ENCODE results near the gene FOXB2.
"Not testable (repeated sequence)": the region's sequence is repeated elsewhere in the genome, so short reads cannot be mapped to it uniquely, and the experiment has no call there.

Gene FOXB2

GRCh38 chr9:77016526-77017504 lies 2.6 kb upstream of the FOXB2 start:
- no peak for DNase-seq

DNA sequence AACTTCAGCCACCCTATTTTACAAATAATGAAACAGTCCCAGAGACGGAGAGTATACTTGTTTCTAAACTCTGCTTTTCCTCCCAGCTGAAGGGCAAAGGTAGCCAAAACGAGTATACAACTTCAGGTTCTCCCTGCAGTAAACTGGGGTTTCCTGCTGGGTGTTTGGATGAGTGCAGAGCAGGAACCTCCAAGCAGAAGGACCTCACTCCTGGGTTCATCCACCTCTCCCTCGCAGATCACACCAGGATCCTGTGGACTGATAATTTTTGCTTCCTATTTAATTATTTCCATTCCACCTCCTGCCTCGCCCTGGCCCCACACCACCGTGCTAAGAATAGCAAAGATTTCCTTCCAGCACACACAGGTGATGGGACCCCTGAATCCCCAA lies 2.0 kb upstream of the FOXB2 start:
- DNase-seq: no peak

- no peak for DNase-seq
These were observed 1.1 kb upstream of the FOXB2 start for GRCh38 chr9:77018058-77018968.

- DNase-seq: no peak
These were observed 553 bp upstream of the FOXB2 start for GRCh38 chr9:77018969-77019235.

DNA sequence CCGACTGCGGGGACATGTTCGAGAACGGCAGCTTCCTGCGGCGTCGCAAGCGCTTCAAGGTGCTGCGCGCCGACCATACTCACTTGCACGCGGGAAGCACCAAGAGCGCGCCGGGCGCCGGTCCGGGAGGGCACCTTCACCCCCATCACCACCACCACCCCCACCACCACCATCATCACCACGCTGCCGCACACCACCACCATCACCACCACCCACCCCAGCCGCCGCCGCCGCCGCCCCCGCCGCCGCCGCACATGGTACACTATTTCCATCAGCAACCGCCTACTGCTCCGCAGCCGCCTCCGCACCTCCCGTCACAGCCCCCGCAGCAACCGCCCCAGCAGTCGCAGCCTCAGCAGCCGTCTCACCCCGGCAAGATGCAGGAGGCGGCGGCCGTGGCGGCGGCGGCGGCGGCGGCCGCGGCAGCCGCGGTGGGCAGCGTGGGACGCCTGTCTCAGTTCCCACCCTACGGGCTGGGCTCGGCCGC lies 514 bp downstream of the FOXB2 start:
- no peak for DNase-seq

DNA sequence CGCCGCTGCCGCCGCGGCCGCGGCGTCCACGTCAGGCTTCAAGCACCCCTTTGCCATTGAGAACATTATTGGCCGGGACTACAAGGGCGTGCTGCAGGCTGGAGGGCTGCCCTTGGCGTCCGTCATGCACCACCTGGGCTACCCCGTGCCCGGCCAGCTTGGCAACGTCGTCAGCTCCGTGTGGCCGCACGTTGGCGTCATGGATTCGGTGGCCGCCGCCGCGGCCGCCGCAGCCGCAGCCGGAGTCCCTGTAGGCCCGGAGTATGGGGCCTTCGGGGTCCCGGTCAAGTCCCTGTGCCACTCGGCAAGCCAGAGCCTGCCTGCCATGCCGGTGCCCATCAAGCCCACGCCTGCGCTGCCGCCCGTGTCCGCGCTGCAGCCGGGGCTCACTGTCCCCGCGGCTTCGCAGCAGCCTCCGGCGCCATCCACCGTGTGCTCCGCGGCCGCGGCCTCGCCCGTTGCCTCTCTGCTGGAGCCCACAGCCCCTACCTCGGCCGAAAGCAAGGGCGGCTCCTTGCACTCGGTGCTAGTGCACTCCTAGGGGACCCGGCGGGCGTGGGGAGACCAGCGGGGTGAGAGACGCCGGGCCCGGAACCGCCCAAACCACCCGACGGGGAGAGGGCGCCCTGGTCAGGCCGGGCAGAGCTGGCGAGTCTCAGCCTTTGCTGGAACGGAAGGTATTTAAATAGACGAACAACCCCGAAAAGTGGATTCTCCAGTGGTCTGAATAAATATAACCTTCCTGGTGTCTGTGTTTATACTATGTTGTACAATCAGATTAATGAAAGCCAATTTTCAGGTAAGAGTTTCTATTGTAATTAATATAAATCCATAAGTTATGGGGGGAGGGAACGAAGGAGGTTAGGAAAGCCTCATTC lies 1.2 kb downstream of the FOXB2 start:
- DNase-seq: no peak

DNA sequence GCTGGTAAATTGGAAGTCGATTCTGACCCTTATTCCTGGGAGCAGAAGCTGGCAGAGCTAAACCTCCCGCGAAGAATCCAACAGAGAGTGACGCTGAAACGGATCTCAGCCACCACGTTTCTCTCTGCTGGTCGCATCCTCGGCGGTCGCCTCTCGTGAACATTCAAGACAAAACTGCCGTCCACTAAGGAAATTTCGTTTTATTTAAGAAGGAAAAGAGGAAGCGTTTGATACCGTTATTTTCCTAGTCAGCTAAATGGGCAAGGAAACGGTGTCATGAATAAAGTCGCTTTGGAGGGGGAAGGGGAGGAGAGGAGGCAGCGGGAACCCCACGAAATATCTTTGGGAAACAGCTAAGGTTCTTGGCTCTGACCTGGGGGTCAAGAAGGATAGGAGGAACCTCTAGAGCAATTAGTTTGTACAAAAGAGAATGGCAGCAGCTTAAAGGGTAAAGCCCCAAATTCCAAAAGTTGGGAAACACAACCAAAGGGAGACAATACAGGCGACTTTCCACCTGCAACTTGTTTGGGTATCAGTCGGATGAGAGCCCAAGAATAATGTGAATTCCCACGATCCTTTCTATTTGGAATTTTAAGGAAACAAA lies 1.9 kb downstream of the FOXB2 start:
- no peak for DNase-seq

DNA sequence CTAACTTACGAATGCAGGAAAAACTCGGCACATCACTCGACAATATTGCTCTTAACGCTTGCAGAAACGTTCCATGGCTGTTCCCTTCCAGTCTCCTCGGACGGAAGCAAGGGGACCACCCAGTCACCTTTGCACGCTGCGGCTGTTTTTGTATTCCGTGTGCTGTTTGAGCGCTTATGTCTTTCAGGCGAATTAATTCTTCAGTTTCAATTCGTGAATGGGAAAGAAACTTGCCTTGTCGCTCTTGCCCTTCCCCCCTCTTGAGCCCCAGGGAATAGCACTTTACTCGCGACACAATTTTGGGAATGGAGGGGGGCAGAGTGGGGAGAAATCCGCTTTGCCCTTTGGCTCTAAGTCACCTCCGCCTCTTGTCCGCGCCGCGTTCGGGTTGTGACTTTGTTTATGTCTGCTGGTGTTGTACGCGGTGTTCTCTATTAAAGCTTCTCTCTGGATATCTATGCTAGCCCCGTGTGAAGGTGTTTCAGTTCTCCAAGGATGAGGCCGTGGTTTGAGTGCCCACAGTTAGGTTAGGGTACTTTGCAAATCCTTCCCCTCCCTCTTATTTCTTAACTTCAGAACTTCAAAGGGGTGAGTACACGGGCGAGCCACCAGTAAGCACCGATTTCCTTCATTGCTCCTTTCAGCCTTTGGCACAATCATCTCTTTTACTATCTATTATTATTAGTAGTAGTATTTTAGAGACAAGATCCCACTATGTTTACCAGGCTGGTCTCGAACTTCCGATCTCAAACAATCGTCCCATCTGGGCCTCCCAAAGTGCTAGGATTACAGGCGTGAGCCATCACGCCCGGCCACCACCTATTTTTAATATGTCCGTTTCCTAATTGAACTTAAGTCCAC lies 2.7 kb downstream of the FOXB2 start:
- DNase-seq: no peak

GRCh38 chr9:77022783-77023440 lies 3.5 kb downstream of the FOXB2 start:
- no peak for DNase-seq

- DNase-seq: no peak
These were observed 4.3 kb downstream of the FOXB2 start for GRCh38 chr9:77023726-77024125.

DNA sequence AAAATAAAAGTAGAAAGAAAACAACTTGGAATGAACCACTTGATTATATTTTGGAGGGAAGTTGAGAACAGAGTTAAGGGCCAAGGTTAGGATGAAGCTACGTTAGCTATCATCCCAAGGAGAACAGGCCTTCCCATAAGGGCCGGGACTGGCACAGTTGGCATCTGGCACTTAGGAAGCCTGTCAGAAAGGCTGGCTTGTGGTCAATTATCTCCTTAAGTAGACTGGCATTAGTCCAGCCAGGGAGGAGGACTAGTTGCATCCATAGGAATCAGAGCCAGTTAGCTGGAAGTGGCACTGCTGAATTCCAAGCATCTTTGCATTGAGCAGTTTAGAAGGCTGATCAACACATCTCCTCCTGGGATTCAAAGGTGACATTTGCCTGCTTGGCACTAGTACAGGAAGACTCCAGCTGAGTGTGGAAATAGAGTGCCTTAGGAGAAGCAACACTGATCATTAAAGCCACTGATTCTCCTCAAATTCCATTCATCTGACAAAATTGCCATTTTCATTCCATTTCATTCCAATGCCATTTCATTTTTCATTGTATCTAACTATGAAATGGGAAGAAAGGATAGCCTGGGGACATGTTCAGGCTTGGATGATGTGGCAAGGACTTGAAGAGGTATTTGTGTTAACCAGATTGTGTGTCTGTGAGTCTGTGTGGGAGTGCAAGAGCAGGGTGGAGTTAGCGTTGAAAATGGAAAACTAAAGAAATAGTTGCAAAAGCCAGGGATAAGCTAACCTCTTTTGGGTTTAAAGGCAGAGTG lies 5.5 kb downstream of the FOXB2 start:
- no peak for DNase-seq

DNA sequence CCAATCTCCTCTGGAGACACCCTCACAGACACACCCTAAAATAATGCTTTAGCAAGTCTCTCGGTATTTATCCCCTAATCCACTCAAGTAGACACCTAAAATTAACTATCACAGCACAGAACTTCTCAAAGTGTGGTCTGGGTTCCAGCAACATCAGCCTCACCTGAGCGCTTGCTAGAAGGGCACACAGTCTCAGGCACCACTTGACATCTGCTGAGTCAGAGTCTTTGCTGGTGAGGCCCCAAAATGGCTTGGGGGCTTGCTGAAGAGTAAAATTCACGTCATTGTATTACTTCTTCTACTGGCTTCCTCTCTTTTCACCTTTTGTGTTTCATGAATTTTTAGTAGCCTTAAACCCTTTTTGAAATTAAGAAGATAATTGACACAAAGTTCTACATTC lies 9.0 kb downstream of the FOXB2 start:
- DNase-seq: no peak

GRCh38 chr9:77030045-77030444 lies 10.6 kb downstream of the FOXB2 start:
- DNase-seq: no peak

DNA sequence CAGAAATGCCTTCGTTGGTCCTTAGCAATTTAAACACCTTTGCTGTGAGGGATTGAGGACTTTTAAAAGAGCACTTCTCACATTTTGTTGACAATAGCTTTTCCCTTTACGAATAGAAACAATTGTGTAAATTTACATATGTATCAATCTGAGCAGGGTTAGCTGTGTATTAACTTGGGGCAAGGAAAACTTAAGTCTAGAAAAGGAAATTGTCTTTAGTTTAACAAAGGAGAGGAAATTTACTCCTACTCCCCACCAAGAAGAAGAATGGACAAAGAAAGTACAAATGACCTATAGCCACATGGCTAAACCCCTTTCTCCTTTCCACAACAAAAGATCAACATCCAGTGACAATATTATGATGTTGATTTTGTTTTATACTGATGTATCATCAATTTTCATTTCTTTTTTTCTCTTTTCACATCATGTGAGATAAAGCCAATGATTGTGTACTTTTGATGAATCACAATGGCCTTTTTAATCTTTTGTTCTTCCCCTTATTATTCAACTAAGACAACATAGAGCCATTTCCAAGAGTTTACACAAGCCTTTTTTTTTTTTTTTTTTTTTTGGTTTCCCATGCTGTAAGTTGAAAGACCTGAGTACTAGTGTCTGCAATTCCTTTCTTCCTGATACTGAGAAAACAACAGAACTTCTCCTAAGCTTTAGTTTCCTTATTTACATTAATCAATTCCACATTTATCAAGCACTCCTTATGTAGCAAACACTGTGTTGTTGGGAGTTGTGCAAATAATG lies 19.0 kb downstream of the FOXB2 start:
- no peak for DNase-seq

DNA sequence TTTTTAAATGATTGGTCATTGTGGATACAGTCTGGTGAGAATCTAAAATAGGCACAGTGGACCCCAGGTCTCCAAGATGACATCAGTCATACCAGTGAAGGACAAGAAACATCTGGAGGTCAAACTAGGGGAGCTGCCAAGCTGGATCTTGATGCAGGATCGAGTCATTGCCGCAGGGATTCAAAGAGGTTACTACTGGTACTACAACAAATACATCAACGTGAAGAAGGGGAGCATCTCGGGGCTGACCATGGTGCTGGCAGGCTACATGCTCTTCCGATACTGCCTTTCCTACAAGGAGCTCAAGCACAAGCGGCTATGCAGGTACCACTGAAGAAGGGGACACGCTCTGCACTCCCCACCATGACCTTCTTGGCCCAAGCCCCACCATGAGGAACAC lies 20.9 kb downstream of the FOXB2 start:
- no peak for DNase-seq

- not testable (repeated sequence) for DNase-seq
These were observed 24.3 kb downstream of the FOXB2 start for GRCh38 chr9:77043743-77044142.

DNA sequence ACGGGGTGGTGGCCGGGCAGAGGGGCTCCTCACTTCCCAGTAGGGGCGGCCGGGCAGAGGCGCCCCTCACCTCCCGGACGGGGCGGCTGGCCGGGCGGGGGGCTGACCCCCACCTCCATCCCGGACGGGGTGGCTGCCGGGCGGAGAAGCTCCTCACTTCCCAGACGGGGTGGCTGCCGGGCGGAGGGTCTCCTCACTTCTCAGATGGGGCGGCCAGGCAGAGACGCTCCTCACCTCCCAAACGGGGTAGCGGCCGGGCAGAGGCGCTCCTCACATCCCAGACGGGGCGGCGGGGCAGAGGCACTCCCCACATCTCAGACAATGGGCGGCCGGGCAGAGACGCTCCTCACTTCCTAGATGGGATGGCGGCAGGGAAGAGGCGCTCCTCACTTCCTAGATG lies 41.2 kb downstream of the FOXB2 start:
- DNase-seq: not testable (repeated sequence)

DNA sequence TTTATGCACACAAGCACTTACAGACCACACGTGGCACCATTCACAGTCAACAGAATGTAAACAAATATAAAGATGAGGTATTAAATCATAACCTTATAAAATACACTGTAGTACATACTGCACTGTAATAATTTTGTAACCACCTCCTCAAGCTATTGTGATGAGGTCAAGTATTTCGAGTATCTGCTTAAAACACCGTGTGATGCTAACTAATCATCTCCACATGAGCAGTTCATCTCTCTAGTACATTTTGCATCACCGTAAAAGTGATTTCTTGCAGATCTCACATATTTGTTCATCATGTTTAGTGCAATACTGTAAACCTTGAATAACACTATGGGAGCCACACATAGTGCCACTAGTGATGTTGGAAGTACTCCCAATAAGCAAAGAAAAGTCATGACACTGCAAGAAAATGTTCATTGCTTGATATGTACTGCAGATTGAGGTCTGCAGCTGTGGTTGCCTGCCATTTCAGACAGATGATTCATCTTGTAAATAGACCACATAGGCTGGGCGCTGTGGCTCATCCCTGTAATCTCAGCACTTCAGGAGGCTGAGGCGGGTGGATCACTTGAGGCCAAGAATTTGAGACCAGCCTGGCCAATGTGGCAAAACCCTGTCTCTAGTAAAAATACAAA lies 44.3 kb downstream of the FOXB2 start:
- DNase-seq: peak; percentile 19

- no peak for DNase-seq
These were observed 46.9 kb downstream of the FOXB2 start for GRCh38 chr9:77066388-77066787.
